Left renal cortex interstitium (tissue), 4 donors: ENCODE results near the gene ECSIT. TPM values are rescaled to one million over a fixed set of nuclear protein-coding genes. Genes with fewer than 3 reads are reported as not detected.

Experiments
- polyA plus RNA-seq, 4 donors: library from polyadenylated mRNA; unstranded; fragments of 120-200 nt; gene quantifications; one replicate each; pipeline ENCODE4 v1.2.1, GENCODE V29; 2013; ENCODE audit not compliant: insufficient read length in 4 of 4

Gene ECSIT
- polyA plus RNA-seq, 4 donors = 36.4 to 47.9 (median 42.0) TPM

Other genes starting within 250 kb of the ECSIT start
- gene TSPAN16, start 233.0 kb downstream of the ECSIT start, polyA plus RNA-seq = under 1 TPM in 2 of 4 donors, not detected in 2; 0.09 to 0.36 TPM
- 10 to 100 TPM; 15.7 to 19.6 (median 17.5) TPM for gene RAB3D, start 189.5 kb downstream of the ECSIT start, polyA plus RNA-seq
- gene TMEM205, start 182.9 kb downstream of the ECSIT start, polyA plus RNA-seq = 100 to 1,000 TPM; 135 to 151 (median 142) TPM
- gene CCDC159, start 182.6 kb downstream of the ECSIT start, polyA plus RNA-seq = 10 to 100 TPM; 20.2 to 45.6 (median 30.5) TPM
- 10 to 100 TPM; 10.2 to 21.2 (median 17.8) TPM for gene PLPPR2, start 173.7 kb downstream of the ECSIT start, polyA plus RNA-seq
- 1 to 10 TPM; 2.6 to 3.7 (median 3.4) TPM for gene SWSAP1, start 154.5 kb downstream of the ECSIT start, polyA plus RNA-seq
- gene EPOR, start 144.8 kb downstream of the ECSIT start, polyA plus RNA-seq = 10 to 100 TPM; 16.5 to 40.6 (median 29.7) TPM
- 100 to 1,000 TPM in 2 of 4 donors, 10 to 100 TPM in 2; 47.9 to 141 (median 97.3) TPM for gene RGL3, start 109.8 kb downstream of the ECSIT start, polyA plus RNA-seq
- 1 to 10 TPM; 1.7 to 2.3 (median 2.1) TPM for gene ODAD3, start 94.0 kb downstream of the ECSIT start, polyA plus RNA-seq
- 100 to 1,000 TPM; 302 to 378 (median 348) TPM for gene PRKCSH, start 93.5 kb downstream of the ECSIT start, polyA plus RNA-seq
- gene ELAVL3, start 48.1 kb downstream of the ECSIT start, polyA plus RNA-seq = under 1 TPM; 0.08 to 0.49 (median 0.16) TPM
- gene ZNF653, start 23.3 kb downstream of the ECSIT start, polyA plus RNA-seq = 10 to 100 TPM in 3 of 4 donors, 1 to 10 TPM in 1; 7.6 to 12.8 (median 11.4) TPM
- 1 to 10 TPM; 4.2 to 5.4 (median 5.1) TPM for gene CNN1, start 9.7 kb upstream of the ECSIT start, polyA plus RNA-seq
- 10 to 100 TPM; 42.3 to 66.1 (median 52.0) TPM for gene ELOF1, start 30.1 kb upstream of the ECSIT start, polyA plus RNA-seq
- 10 to 100 TPM; 11.7 to 20.6 (median 13.4) TPM for gene ACP5, start 48.5 kb upstream of the ECSIT start, polyA plus RNA-seq
- gene ZNF627, start 68.3 kb upstream of the ECSIT start, polyA plus RNA-seq = 10 to 100 TPM; 37.8 to 51.9 (median 45.6) TPM
- 10 to 100 TPM in 3 of 4 donors, 1 to 10 TPM in 1; 9.1 to 13.9 (median 10.4) TPM for gene ZNF823, start 209.8 kb upstream of the ECSIT start, polyA plus RNA-seq
- gene ZNF441, start 237.9 kb upstream of the ECSIT start, polyA plus RNA-seq = 10 to 100 TPM; 12.9 to 19.7 (median 15.1) TPM